Sigmoid colon (tissue), 4 donors: Measurements from ENCODE around the gene LLPH.

Experiments used
- CTCF ChIP-seq, 4 experiments: fragments of 450-650 bp in 3 of 4; fragments of 200-600 bp in 1 of 4; IDR thresholded peaks; one replicate each; pipeline ENCODE4 v1.5.1; 2016 to 2019; ENCODE audit warnings: antibody characterized with exemption in 4 of 4, mild to moderate bottlenecking in 3 of 4, moderate library complexity in 2 of 4
- EP300 ChIP-seq, 4 donors: sonication (generic); formaldehyde crosslinking; IDR thresholded peaks; one replicate each; pipeline ENCODE4 v1.6.1; 2017; ENCODE audit warnings: antibody characterized with exemption in 4 of 4
- POLR2A ChIP-seq, 2 donors: fragments of 450-650 bp; IDR thresholded peaks; one replicate each; pipeline ENCODE4 v1.6.1; 2016; ENCODE audit warnings: antibody characterized with exemption in 2 of 2, mild to moderate bottlenecking in 2 of 2, moderate library complexity in 2 of 2
- POLR2AphosphoS5 ChIP-seq, 4 donors: sonication (generic); formaldehyde crosslinking; IDR thresholded peaks; one replicate each; pipeline ENCODE4 v1.6.1; 2017; ENCODE audit warnings: antibody characterized with exemption in 4 of 4

DNA sequence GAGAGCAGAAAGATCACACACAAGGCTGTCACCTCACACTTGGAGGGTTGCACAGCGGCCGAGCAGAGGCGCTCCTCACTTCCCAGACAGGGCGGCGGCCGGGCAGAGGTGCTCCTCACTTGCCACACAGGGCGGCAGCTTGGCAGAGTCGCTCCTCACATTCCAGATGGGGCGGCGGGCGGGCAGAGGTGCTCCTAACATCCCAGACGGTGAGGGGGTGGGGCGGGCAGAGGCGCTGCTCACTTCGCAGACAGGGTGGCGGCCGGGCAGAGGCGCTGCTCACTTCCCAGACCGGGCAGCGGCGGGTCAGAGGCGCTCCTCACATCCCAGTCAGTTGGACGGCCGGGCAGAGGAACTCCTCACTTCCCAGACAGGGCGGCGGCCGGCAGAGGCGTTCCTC lies 30.2 kb upstream of the LLPH start:
- no peak for TF ChIP-seq CTCF (IDR thresholded peaks at IDR 0.05)
- TF ChIP-seq POLR2A (IDR thresholded peaks at IDR 0.05), result no peak
- TF ChIP-seq POLR2AphosphoS5 (IDR thresholded peaks at IDR 0.05), result no peak
- no peak for TF ChIP-seq EP300 (IDR thresholded peaks at IDR 0.05)
